ENCODE data around the gene CFAP157.

Gene CFAP157

DNA sequence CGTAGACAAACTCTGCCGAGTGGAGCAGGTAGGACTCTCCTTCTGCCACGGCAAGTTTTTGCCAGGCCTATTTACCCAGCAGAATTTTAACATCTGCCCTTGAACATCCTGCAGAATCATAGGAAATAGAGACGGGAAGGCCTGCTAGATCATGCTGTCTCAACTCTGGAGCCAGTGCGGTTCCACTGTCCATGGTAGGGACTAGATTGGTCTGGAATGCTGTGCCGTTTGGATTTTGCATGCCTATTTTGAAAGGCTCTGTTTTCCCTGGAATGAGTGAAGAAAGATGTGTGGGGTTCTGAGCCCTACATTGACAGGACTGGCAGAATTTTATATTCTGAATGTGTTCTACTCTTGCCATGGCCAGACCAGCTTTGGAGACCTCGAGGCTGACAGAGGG is 33.6 kb upstream of the CFAP157 start:
- Histone ChIP-seq H3K4ac (ENCODE audit: low read length) (no peak overlapping the region), H3K14ac (ENCODE audit: low read length) (no peak overlapping the region), H3K23ac (ENCODE audit: low read depth, low read length, poor library complexity) (no peak overlapping the region), H3K27ac (replicated peaks; ENCODE audit: low read length) (no peak overlapping the region), H3K4me2 (ENCODE audit: insufficient read depth, low read length, poor library complexity, severe bottlenecking) (no peak overlapping the region), H3K4me1 (ENCODE audit: control insufficient read depth in 2 of 2, insufficient read depth in 1 of 2, low read depth in 1 of 2, low read length in 2 of 2) (no peaks in the 10 kb centered on the region), H3K27me3 (ENCODE audit: control insufficient read depth in 3 of 3, insufficient read depth in 3 of 3, low read depth in 1 of 3, low read length in 3 of 3) (no peaks in the 10 kb centered on the region), H2BK12ac (ENCODE audit: low read length) (no peak overlapping the region), H3K9ac (ENCODE audit: low read depth, low read length, poor library complexity) (no peak overlapping the region), H3K36me3 (replicated peaks in 1 of 2; ENCODE audit: control insufficient read depth in 2 of 2, insufficient read depth in 2 of 2, low read length in 2 of 2) (peaks cover 18 to 70% of the 10 kb centered on the region in 2 donors), H2BK120ac (ENCODE audit: low read depth, low read length) (no peak overlapping the region), H4K91ac (ENCODE audit: low read depth, low read length, poor library complexity) (no peak overlapping the region), H2BK5ac (ENCODE audit: low read length) (no peak overlapping the region), H4K8ac (ENCODE audit: low read depth, low read length) (no peak overlapping the region), H3K4me3 (ENCODE audit: low read length in 2 of 2) (no peak overlapping the region), H3K18ac (ENCODE audit: low read length) (no peak overlapping the region), H3K9me3 (replicated peaks in 1 of 2; ENCODE audit: control insufficient read depth in 2 of 2, insufficient read depth in 1 of 2, low read depth in 1 of 2, low read length in 2 of 2) (no peaks in the 10 kb centered on the region), H2AFZ (ENCODE audit: low read length) (no peak overlapping the region), H3K79me1 (ENCODE audit: low read depth, low read length) (no peaks in the 10 kb centered on the region), H2BK15ac (ENCODE audit: low read length) (no peak overlapping the region), H2AK5ac (ENCODE audit: low read depth, low read length) (no peak overlapping the region)
- no peak for DNase-seq (ENCODE audit: low spot score)
- no CpG with 5 or more reads among the region's 7 CpGs for WGBS, 2 donors (ENCODE audit: extremely low coverage in 2 of 2, insufficient read length in 2 of 2, insufficient replicate concordance in 1 of 2)

- H2BK5ac ChIP-seq (ENCODE audit: low read length), result no peak overlapping the region
- DNase-seq (ENCODE audit: low spot score), result no peak
- H4K91ac ChIP-seq (ENCODE audit: low read depth, low read length, poor library complexity), result no peak overlapping the region
- no peak overlapping the region for H2BK12ac ChIP-seq (ENCODE audit: low read length)
- H3K4me1 ChIP-seq (ENCODE audit: control insufficient read depth in 2 of 2, insufficient read depth in 1 of 2, low read depth in 1 of 2, low read length in 2 of 2), result no peaks in the 10 kb centered on the region
- no peak overlapping the region for H3K14ac ChIP-seq (ENCODE audit: low read length)
- no peaks in the 10 kb centered on the region for H3K9me3 ChIP-seq (replicated peaks in 1 of 2; ENCODE audit: control insufficient read depth in 2 of 2, insufficient read depth in 1 of 2, low read depth in 1 of 2, low read length in 2 of 2)
- peaks cover 33 to 85% of the 10 kb centered on the region in 2 donors for H3K36me3 ChIP-seq (replicated peaks in 1 of 2; ENCODE audit: control insufficient read depth in 2 of 2, insufficient read depth in 2 of 2, low read length in 2 of 2)
- H3K79me1 ChIP-seq (ENCODE audit: low read depth, low read length), result no peaks in the 10 kb centered on the region
- no peak overlapping the region for H2AK5ac ChIP-seq (ENCODE audit: low read depth, low read length)
- no peaks in the 10 kb centered on the region for H3K27me3 ChIP-seq (ENCODE audit: control insufficient read depth in 3 of 3, insufficient read depth in 3 of 3, low read depth in 1 of 3, low read length in 3 of 3)
- no peak overlapping the region for H3K23ac ChIP-seq (ENCODE audit: low read depth, low read length, poor library complexity)
- no peak overlapping the region for H4K8ac ChIP-seq (ENCODE audit: low read depth, low read length)
- H3K4me2 ChIP-seq (ENCODE audit: insufficient read depth, low read length, poor library complexity, severe bottlenecking), result no peak overlapping the region
- no peak overlapping the region for H3K9ac ChIP-seq (ENCODE audit: low read depth, low read length, poor library complexity)
- no peak overlapping the region for H3K4ac ChIP-seq (ENCODE audit: low read length)
- H2AFZ ChIP-seq (ENCODE audit: low read length), result no peak overlapping the region
- H3K27ac ChIP-seq (replicated peaks; ENCODE audit: low read length), result no peak overlapping the region
- no peak overlapping the region for H3K18ac ChIP-seq (ENCODE audit: low read length)
- whole genome bisulfite sequencing, 2 donors (ENCODE audit: extremely low coverage in 2 of 2, insufficient read length in 2 of 2, insufficient replicate concordance in 1 of 2), result no CpG with 5 or more reads among the region's 12 CpGs
- H2BK120ac ChIP-seq (ENCODE audit: low read depth, low read length), result no peak overlapping the region
- H3K4me3 ChIP-seq (ENCODE audit: low read length in 2 of 2), result no peak overlapping the region
- no peak overlapping the region for H2BK15ac ChIP-seq (ENCODE audit: low read length)
These were observed 30.1 kb upstream of the CFAP157 start for GRCh38 chr9:127676638-127677037.

GRCh38 chr9:127679506-127679905 is 27.3 kb upstream of the CFAP157 start:
- Histone ChIP-seq H3K9me3 (replicated peaks in 1 of 2; ENCODE audit: control insufficient read depth in 2 of 2, insufficient read depth in 1 of 2, low read depth in 1 of 2, low read length in 2 of 2) (no peaks in the 10 kb centered on the region), H2AK5ac (ENCODE audit: low read depth, low read length) (no peak overlapping the region), H3K27me3 (ENCODE audit: control insufficient read depth in 3 of 3, insufficient read depth in 3 of 3, low read depth in 1 of 3, low read length in 3 of 3) (no peaks in the 10 kb centered on the region), H3K79me1 (ENCODE audit: low read depth, low read length) (peaks cover 2% of the 10 kb centered on the region), H3K27ac (replicated peaks; ENCODE audit: low read length) (no peak overlapping the region), H3K9ac (ENCODE audit: low read depth, low read length, poor library complexity) (no peak overlapping the region), H3K4ac (ENCODE audit: low read length) (no peak overlapping the region), H3K14ac (ENCODE audit: low read length) (no peak overlapping the region), H4K91ac (ENCODE audit: low read depth, low read length, poor library complexity) (no peak overlapping the region), H3K36me3 (replicated peaks in 1 of 2; ENCODE audit: control insufficient read depth in 2 of 2, insufficient read depth in 2 of 2, low read length in 2 of 2) (peaks cover 45 to 89% of the 10 kb centered on the region in 2 donors), H2BK120ac (ENCODE audit: low read depth, low read length) (no peak overlapping the region), H3K4me1 (ENCODE audit: control insufficient read depth in 2 of 2, insufficient read depth in 1 of 2, low read depth in 1 of 2, low read length in 2 of 2) (no peaks in the 10 kb centered on the region), H4K8ac (ENCODE audit: low read depth, low read length) (no peak overlapping the region), H2BK5ac (ENCODE audit: low read length) (no peak overlapping the region), H2AFZ (ENCODE audit: low read length) (no peak overlapping the region), H2BK12ac (ENCODE audit: low read length) (no peak overlapping the region), H3K4me3 (ENCODE audit: low read length in 2 of 2) (no peak overlapping the region), H3K23ac (ENCODE audit: low read depth, low read length, poor library complexity) (no peak overlapping the region), H3K18ac (ENCODE audit: low read length) (no peak overlapping the region), H3K4me2 (ENCODE audit: insufficient read depth, low read length, poor library complexity, severe bottlenecking) (no peak overlapping the region), H2BK15ac (ENCODE audit: low read length) (no peak overlapping the region)
- WGBS, 2 donors (ENCODE audit: extremely low coverage in 2 of 2, insufficient read length in 2 of 2, insufficient replicate concordance in 1 of 2), result no CpG with 5 or more reads among the region's 2 CpGs
- no peak for DNase-seq (ENCODE audit: low spot score)

DNA sequence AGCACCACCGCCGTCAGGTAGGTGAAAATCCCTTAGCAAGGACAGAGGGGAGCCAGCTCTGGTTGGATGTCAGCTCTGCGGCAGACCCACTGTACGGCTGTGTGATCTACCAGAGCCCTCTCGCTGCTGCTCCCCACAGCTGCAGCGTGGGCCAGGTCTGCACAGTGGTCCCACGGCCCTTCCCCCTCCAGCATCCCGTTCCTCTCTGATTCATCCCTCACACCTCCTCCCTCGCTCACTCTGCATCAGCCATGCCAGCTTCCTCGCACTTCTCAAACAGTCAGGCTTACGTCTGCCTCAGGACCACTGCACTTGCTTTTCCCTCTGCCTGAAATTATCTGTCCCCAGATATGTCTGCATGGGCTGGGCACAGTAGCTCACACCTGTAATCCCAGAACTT is 26.6 kb upstream of the CFAP157 start:
- Histone ChIP-seq H2BK12ac (ENCODE audit: low read length) (no peak overlapping the region), H2BK5ac (ENCODE audit: low read length) (no peak overlapping the region), H3K36me3 (replicated peaks in 1 of 2; ENCODE audit: control insufficient read depth in 2 of 2, insufficient read depth in 2 of 2, low read length in 2 of 2) (peaks cover 45 to 84% of the 10 kb centered on the region in 2 donors), H3K4me2 (ENCODE audit: insufficient read depth, low read length, poor library complexity, severe bottlenecking) (no peak overlapping the region), H4K91ac (ENCODE audit: low read depth, low read length, poor library complexity) (no peak overlapping the region), H3K79me1 (ENCODE audit: low read depth, low read length) (peaks cover 2% of the 10 kb centered on the region), H3K4ac (ENCODE audit: low read length) (no peak overlapping the region), H3K27me3 (ENCODE audit: control insufficient read depth in 3 of 3, insufficient read depth in 3 of 3, low read depth in 1 of 3, low read length in 3 of 3) (no peaks in the 10 kb centered on the region), H3K27ac (replicated peaks; ENCODE audit: low read length) (no peak overlapping the region), H3K4me1 (ENCODE audit: control insufficient read depth in 2 of 2, insufficient read depth in 1 of 2, low read depth in 1 of 2, low read length in 2 of 2) (no peaks in the 10 kb centered on the region), H3K18ac (ENCODE audit: low read length) (no peak overlapping the region), H3K4me3 (ENCODE audit: low read length in 2 of 2) (no peak overlapping the region), H3K23ac (ENCODE audit: low read depth, low read length, poor library complexity) (no peak overlapping the region), H2AK5ac (ENCODE audit: low read depth, low read length) (no peak overlapping the region), H2AFZ (ENCODE audit: low read length) (no peak overlapping the region), H3K14ac (ENCODE audit: low read length) (no peak overlapping the region), H3K9ac (ENCODE audit: low read depth, low read length, poor library complexity) (no peak overlapping the region), H2BK15ac (ENCODE audit: low read length) (no peak overlapping the region), H2BK120ac (ENCODE audit: low read depth, low read length) (no peak overlapping the region), H4K8ac (ENCODE audit: low read depth, low read length) (no peak overlapping the region), H3K9me3 (replicated peaks in 1 of 2; ENCODE audit: control insufficient read depth in 2 of 2, insufficient read depth in 1 of 2, low read depth in 1 of 2, low read length in 2 of 2) (no peaks in the 10 kb centered on the region)
- WGBS, 2 donors (ENCODE audit: extremely low coverage in 2 of 2, insufficient read length in 2 of 2, insufficient replicate concordance in 1 of 2), result no CpG with 5 or more reads among the region's 11 CpGs
- DNase-seq (ENCODE audit: low spot score), result no peak
